Liver (tissue), 9 donors: ENCODE measurements around the gene ETV3. TPM values are rescaled to one million over a fixed set of nuclear protein-coding genes. Genes with fewer than 3 reads are reported as not detected.
A peak's percentile ranks its signal among the peaks of the same experiment; 100 is the strongest.

Experiments
- DNase-seq: peaks from one replicate; pipeline ENCODE4 v3.0.0-alpha.2; 2017; ENCODE audit warnings: low spot score
- H3K27ac ChIP-seq, 2 donors: one replicate each; pipeline ENCODE4 v1.7.0; 2013; ENCODE audit warnings: inconsistent platforms in 2 of 2, low read length in 2 of 2, control low read depth in 1 of 2, low read depth in 1 of 2, mild to moderate bottlenecking in 1 of 2
- H3K27me3 ChIP-seq, 4 donors: one replicate each; pipeline versions ENCODE4 v1.6.1 to v1.7.0; 2013; ENCODE audit warnings: low read length in 3 of 4, inconsistent platforms in 1 of 4, mild to moderate bottlenecking in 1 of 4, moderate library complexity in 1 of 4; ENCODE audit not compliant: control insufficient read depth in 4 of 4, insufficient read depth in 4 of 4
- H3K36me3 ChIP-seq, 4 donors: one replicate each; pipeline versions ENCODE4 v1.6.1 to v1.7.0; 2013; ENCODE audit warnings: low read length in 3 of 4, mild to moderate bottlenecking in 3 of 4, low read depth in 1 of 4, moderate library complexity in 1 of 4; ENCODE audit not compliant: control insufficient read depth in 4 of 4, insufficient read depth in 3 of 4
- H3K4me1 ChIP-seq, 4 donors: one replicate each; pipeline versions ENCODE4 v1.6.1 to v1.7.0; 2013; ENCODE audit warnings: low read length in 3 of 4, mild to moderate bottlenecking in 3 of 4, moderate library complexity in 1 of 4; ENCODE audit not compliant: control insufficient read depth in 4 of 4, insufficient read depth in 4 of 4
- H3K4me3 ChIP-seq, 3 donors: one replicate each; pipeline versions ENCODE4 v1.6.1 to v1.7.0; 2013; ENCODE audit warnings: low read length in 3 of 3, control low read depth in 1 of 3, low read depth in 1 of 3, mild to moderate bottlenecking in 1 of 3
- H3K9ac ChIP-seq, 2 donors: one replicate each; pipeline ENCODE4 v1.7.0; 2013; ENCODE audit warnings: low read length in 2 of 2, mild to moderate bottlenecking in 2 of 2, moderate library complexity in 2 of 2, control low read depth in 1 of 2, low read depth in 1 of 2
- H3K9me3 ChIP-seq, 4 donors: one replicate each; pipeline versions ENCODE4 v1.6.1 to v1.7.0; 2013; ENCODE audit warnings: low read length in 3 of 4; ENCODE audit not compliant: control insufficient read depth in 4 of 4
- FOXA1 ChIP-seq: IDR thresholded peaks from 2 replicates; pipeline ENCODE4 v1.6.1; 2016; ENCODE audit warnings: antibody characterized with exemption
- FOXA2 ChIP-seq: IDR thresholded peaks from 2 replicates; pipeline ENCODE4 v1.6.1; 2016; ENCODE audit warnings: antibody characterized with exemption
- GABPA ChIP-seq, 2 donors: IDR thresholded peaks in 1 of 2; conservative IDR thresholded peaks in 1 of 2; 2 replicates each; pipeline ENCODE4 v1.6.1; 2016; ENCODE audit warnings: antibody characterized with exemption in 2 of 2, mild to moderate bottlenecking in 1 of 2, moderate library complexity in 1 of 2
- HNF4A ChIP-seq, 2 donors: conservative IDR thresholded peaks; 2 replicates each; pipeline ENCODE4 v1.6.1; 2016; ENCODE audit warnings: antibody characterized with exemption in 2 of 2, mild to moderate bottlenecking in 2 of 2
- JUND ChIP-seq, 2 donors: IDR thresholded peaks; 2 replicates each; pipeline ENCODE4 v1.6.1; 2016; ENCODE audit warnings: antibody characterized with exemption in 2 of 2
- MAX ChIP-seq: IDR thresholded peaks from 2 replicates; pipeline ENCODE4 v1.6.1; 2016; ENCODE audit warnings: antibody characterized with exemption
- RAD21 ChIP-seq, 2 donors: IDR thresholded peaks; 2 replicates each; pipeline ENCODE4 v1.6.1; 2016; ENCODE audit warnings: antibody characterized with exemption in 2 of 2, mild to moderate bottlenecking in 2 of 2
- RXRA ChIP-seq, 2 donors: IDR thresholded peaks; 2 replicates each; pipeline ENCODE4 v1.6.1; 2017 to 2018; ENCODE audit warnings: antibody characterized with exemption in 2 of 2, mild to moderate bottlenecking in 1 of 2
- TAF1 ChIP-seq: conservative IDR thresholded peaks from 2 replicates; pipeline ENCODE4 v1.6.1; 2016; ENCODE audit warnings: antibody characterized with exemption, mild to moderate bottlenecking
- ZBTB33 ChIP-seq: IDR thresholded peaks from 2 replicates; pipeline ENCODE4 v1.6.1; 2016; ENCODE audit warnings: antibody characterized with exemption
- WGBS: extraction: QIAGEN DNeasy Blood & Tissue Kit; methylation state at CpG from one replicate; pipeline ENCODE4 v1.1.7; 2013; 5-methylcytosine and 5-hydroxymethylcytosine counted together
- polyA plus RNA-seq, 2 donors: library from polyadenylated mRNA; stranded (reverse) in 1 of 2; unstranded in 1 of 2; fragments of 200-250 nt in 1 of 2; fragments of >200 nt in 1 of 2; fragmentation: Nextera tagmentation in 1 of 2; extraction: Ambion mirVana in 1 of 2; gene quantifications; one replicate each; pipeline versions ENCODE4 v1.2.1 to v1.2.3, GENCODE V29; 2013 to 2015
- total RNA-seq, 2 donors: library from RNA; depleted of rRNA; stranded (reverse); fragments of >200 nt; gene quantifications; one replicate each; pipeline ENCODE4 v1.2.3, GENCODE V29; 2014
- TF ChIP-seq, protein P1 (sequence below): IDR thresholded peaks from 2 replicates; pipeline ENCODE4 v1.6.1; 2016; ENCODE audit warnings: antibody characterized with exemption, mild to moderate bottlenecking
- TF ChIP-seq, protein P2 (sequence below): fragments of 150-350 bp; IDR thresholded peaks from 2 replicates; pipeline ENCODE4 v1.5.1; 2017; ENCODE audit warnings: improper control_type of control experiment, low read depth, low read length; ENCODE audit not compliant: missing input control
- donor health status: healthy.
- donor health status: healthy.
- donor health status: healthy.
- donor health status: healthy.
- donor health status: healthy.

ETV3 gene
- total and polyA plus RNA-seq, 4 donors = 2.0 to 10.8 (median 5.3) TPM

GRCh38 chr1:157090196-157090647 lies 48.0 kb downstream of the ETV3 start:
- H3K27ac ChIP-seq = no peak overlapping the region
- H3K9ac ChIP-seq = no peak overlapping the region
- peak; percentile 91 for DNase-seq

GRCh38 chr1:157089789-157090188 lies 48.4 kb downstream of the ETV3 start:
- Histone ChIP-seq H3K4me1 (peaks cover 0 to 11% (median 8%) of the 10 kb centered on the region in 4 donors), H3K9ac (no peak overlapping the region), H3K27ac (no peak overlapping the region), H3K9me3 (no peaks in the 10 kb centered on the region), H3K27me3 (no peaks in the 10 kb centered on the region), H3K4me3 (no peak overlapping the region), H3K36me3 (no peaks in the 10 kb centered on the region)
- no peak for DNase-seq
- 91% methylated on average over 9 of the region's 9 CpGs for WGBS
- TF ChIP-seq, protein P1, sequence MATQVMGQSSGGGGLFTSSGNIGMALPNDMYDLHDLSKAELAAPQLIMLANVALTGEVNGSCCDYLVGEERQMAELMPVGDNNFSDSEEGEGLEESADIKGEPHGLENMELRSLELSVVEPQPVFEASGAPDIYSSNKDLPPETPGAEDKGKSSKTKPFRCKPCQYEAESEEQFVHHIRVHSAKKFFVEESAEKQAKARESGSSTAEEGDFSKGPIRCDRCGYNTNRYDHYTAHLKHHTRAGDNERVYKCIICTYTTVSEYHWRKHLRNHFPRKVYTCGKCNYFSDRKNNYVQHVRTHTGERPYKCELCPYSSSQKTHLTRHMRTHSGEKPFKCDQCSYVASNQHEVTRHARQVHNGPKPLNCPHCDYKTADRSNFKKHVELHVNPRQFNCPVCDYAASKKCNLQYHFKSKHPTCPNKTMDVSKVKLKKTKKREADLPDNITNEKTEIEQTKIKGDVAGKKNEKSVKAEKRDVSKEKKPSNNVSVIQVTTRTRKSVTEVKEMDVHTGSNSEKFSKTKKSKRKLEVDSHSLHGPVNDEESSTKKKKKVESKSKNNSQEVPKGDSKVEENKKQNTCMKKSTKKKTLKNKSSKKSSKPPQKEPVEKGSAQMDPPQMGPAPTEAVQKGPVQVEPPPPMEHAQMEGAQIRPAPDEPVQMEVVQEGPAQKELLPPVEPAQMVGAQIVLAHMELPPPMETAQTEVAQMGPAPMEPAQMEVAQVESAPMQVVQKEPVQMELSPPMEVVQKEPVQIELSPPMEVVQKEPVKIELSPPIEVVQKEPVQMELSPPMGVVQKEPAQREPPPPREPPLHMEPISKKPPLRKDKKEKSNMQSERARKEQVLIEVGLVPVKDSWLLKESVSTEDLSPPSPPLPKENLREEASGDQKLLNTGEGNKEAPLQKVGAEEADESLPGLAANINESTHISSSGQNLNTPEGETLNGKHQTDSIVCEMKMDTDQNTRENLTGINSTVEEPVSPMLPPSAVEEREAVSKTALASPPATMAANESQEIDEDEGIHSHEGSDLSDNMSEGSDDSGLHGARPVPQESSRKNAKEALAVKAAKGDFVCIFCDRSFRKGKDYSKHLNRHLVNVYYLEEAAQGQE = no peak
- TF ChIP-seq GABPA (IDR thresholded peaks at IDR 0.05 in 1 of 2, conservative IDR thresholded peaks at IDR 0.05 in 1 of 2) = no peak
- no peak for TF ChIP-seq ZBTB33
- TF ChIP-seq RXRA (IDR thresholded peaks at IDR 0.05) = no peak
- no peak for TF ChIP-seq FOXA1
- no peak for TF ChIP-seq HNF4A (conservative IDR thresholded peaks at IDR 0.05)

More at GRCh38 chr1:157090196-157090647, 48.0 kb downstream of the ETV3 start:
- no peak overlapping the region for H3K4me3 ChIP-seq
- H3K27me3 ChIP-seq = no peaks in the 10 kb centered on the region
- H3K36me3 ChIP-seq = no peaks in the 10 kb centered on the region
- no peaks in the 10 kb centered on the region for H3K9me3 ChIP-seq
- peaks cover 0 to 11% (median 8%) of the 10 kb centered on the region in 4 donors for H3K4me1 ChIP-seq
- TF ChIP-seq JUND (IDR thresholded peaks at IDR 0.05) = no peak
- TF ChIP-seq, protein P2, sequence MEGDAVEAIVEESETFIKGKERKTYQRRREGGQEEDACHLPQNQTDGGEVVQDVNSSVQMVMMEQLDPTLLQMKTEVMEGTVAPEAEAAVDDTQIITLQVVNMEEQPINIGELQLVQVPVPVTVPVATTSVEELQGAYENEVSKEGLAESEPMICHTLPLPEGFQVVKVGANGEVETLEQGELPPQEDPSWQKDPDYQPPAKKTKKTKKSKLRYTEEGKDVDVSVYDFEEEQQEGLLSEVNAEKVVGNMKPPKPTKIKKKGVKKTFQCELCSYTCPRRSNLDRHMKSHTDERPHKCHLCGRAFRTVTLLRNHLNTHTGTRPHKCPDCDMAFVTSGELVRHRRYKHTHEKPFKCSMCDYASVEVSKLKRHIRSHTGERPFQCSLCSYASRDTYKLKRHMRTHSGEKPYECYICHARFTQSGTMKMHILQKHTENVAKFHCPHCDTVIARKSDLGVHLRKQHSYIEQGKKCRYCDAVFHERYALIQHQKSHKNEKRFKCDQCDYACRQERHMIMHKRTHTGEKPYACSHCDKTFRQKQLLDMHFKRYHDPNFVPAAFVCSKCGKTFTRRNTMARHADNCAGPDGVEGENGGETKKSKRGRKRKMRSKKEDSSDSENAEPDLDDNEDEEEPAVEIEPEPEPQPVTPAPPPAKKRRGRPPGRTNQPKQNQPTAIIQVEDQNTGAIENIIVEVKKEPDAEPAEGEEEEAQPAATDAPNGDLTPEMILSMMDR = peak; percentile 95
- TF ChIP-seq TAF1 = no peak
- no peak for TF ChIP-seq FOXA2
- no peak for TF ChIP-seq MAX
- TF ChIP-seq RAD21 (IDR thresholded peaks at IDR 0.05) = peak; percentile 96 to 97
- WGBS = 16% methylated on average over 10 of the region's 10 CpGs
